Karpas-422 (cell line): ENCODE measurements around the gene DHRS2. TPM values are rescaled to one million over a fixed set of nuclear protein-coding genes. Genes with fewer than 3 reads are reported as not detected.

Source experiments
- DNase-seq: peaks from one replicate; pipeline ENCODE4 v3.0.0-alpha.2; 2015
- H2AFZ ChIP-seq: fragments of 200-600 bp; sonication (generic); 2 replicates; pipeline ENCODE4 v1.6.1; 2014; ENCODE audit warnings: antibody characterized with exemption, low read length, mixed read lengths
- H3K27ac ChIP-seq: fragments of 200-600 bp; sonication (generic); 2 replicates; pipeline ENCODE4 v1.5.1; 2014; ENCODE audit warnings: mild to moderate bottlenecking, low read length, moderate library complexity
- H3K27me3 ChIP-seq: fragments of 200-600 bp; sonication (generic); 2 replicates; pipeline ENCODE4 v1.6.1; 2014; ENCODE audit warnings: low read length, mixed read lengths
- H3K36me3 ChIP-seq: fragments of 200-600 bp; sonication (generic); 2 replicates; pipeline ENCODE4 v1.6.1; 2014; ENCODE audit warnings: low read length, mixed read lengths; ENCODE audit not compliant: insufficient read depth
- H3K4me1 ChIP-seq: fragments of 200-600 bp; sonication (generic); 2 replicates; pipeline ENCODE4 v1.6.1; 2014; ENCODE audit warnings: mild to moderate bottlenecking, low read length, mixed read lengths
- H3K4me2 ChIP-seq: fragments of 200-600 bp; sonication (generic); 2 replicates; pipeline ENCODE4 v1.6.1; 2014; ENCODE audit warnings: low read length, low read depth, mild to moderate bottlenecking; ENCODE audit not compliant: poor library complexity, severe bottlenecking
- H3K4me3 ChIP-seq: fragments of 200-600 bp; sonication (generic); 2 replicates; pipeline ENCODE4 v1.5.1; 2014; ENCODE audit warnings: mild to moderate bottlenecking, antibody characterized with exemption, low read length, mixed read lengths
- H3K79me2 ChIP-seq: fragments of 200-600 bp; sonication (generic); 2 replicates; pipeline ENCODE4 v1.6.1; 2014; ENCODE audit warnings: mild to moderate bottlenecking, low read length, mixed read lengths
- H3K9ac ChIP-seq: fragments of 200-600 bp; sonication (generic); 2 replicates; pipeline ENCODE4 v1.6.0; 2014; ENCODE audit warnings: low read length
- H3K9me2 ChIP-seq: fragments of 200-600 bp; sonication (generic), shearing (Covaris generic); replicated peaks from 2 replicates; pipeline ENCODE4 v1.6.0; 2014; ENCODE audit warnings: mild to moderate bottlenecking, low read length, moderate library complexity; ENCODE audit not compliant: insufficient read depth
- H3K9me3 ChIP-seq: fragments of 300-700, 200-600 bp; sonication (generic); 2 replicates; pipeline ENCODE4 v1.6.1; 2014; ENCODE audit warnings: low read length, mixed read lengths
- H4K20me1 ChIP-seq: fragments of 200-600 bp; sonication (generic); 2 replicates; pipeline ENCODE4 v1.6.1; 2014; ENCODE audit warnings: mild to moderate bottlenecking, antibody characterized with exemption, low read length, low read depth; ENCODE audit not compliant: insufficient read depth
- total RNA-seq: library from RNA; depleted of rRNA; stranded (reverse); fragments of >200 nt; shearing (Covaris generic); gene quantifications from 2 replicates; pipeline ENCODE4 v1.2.3, GENCODE V29; 2014; ENCODE audit warnings: low replicate concordance

DHRS2 gene
- total RNA-seq, 1 experiment from 2014 or later, result 19.0 TPM

DNA sequence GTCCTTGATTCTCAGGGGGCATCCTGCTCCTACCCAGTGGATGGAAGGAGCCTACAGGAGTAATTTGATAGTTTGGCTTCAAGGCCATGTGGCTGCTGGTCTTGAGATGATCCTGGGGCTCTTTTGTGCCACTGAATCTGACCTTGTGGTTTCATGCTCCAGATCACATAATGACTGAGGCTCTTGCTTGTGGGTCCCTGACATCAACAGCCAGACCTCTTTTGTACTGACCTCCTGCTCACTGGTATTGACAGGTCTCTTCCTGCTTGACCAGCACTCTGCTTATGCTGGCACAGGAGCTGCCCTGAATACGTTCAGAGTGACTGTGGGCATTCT lies 34.4 kb upstream of the DHRS2 start:
- DNase-seq, result no peak
- H3K4me1 ChIP-seq, result no peaks in the 10 kb centered on the region
- no peak overlapping the region for H3K27ac ChIP-seq
- no peaks in the 10 kb centered on the region for H3K9me2 ChIP-seq
- H3K36me3 ChIP-seq, result no peaks in the 10 kb centered on the region
- no peaks in the 10 kb centered on the region for H3K9me3 ChIP-seq
- H3K9ac ChIP-seq, result no peak overlapping the region
- no peak overlapping the region for H2AFZ ChIP-seq
- H4K20me1 ChIP-seq, result no peaks in the 10 kb centered on the region
- H3K4me2 ChIP-seq, result no peak overlapping the region
- no peaks in the 10 kb centered on the region for H3K79me2 ChIP-seq
- no peak overlapping the region for H3K4me3 ChIP-seq
- no peaks in the 10 kb centered on the region for H3K27me3 ChIP-seq

DNA sequence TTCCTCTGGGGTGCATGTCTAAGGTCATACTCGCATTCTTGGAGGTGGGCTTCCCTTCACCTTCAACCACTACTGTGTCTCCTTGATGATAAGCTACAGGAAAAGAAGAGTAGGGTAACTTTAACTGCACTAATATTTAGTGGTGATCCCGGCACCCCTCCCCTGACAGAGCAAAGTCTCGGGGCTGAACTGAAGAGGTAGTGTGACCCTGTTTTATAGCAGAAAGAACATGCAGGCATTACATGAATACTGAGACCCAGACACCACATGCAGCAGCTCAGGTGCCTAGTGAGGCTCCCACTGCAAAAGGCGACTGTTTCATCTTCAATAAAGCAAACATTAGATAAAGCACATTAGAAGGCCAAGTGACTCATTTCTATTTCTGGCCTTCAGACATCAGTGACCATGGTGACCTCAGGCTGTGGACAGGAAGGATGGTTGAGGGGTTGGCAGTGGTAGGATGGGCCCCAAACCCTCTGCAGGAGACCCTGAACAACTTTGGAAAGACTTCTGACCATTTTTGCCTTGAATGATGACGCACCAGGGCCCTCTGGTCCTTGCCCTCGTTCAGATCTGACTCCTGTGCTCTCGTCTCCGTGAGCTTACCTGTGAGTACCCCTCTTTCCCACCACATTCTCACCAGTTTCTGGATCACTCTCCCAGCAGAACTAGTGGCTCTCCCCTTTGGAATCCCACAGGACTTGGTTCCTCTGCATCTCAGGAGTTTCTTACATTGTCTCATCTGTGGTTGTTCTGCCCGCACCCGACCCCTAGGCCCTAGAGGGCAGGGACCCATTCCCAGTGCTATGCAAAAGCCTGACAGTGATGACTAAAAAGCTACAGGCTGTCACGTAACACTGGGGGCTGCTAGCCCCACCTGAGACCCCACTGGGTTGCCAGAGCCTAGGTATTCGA lies 33.7 kb upstream of the DHRS2 start:
- Histone ChIP-seq H2AFZ (no peak overlapping the region), H3K4me1 (no peaks in the 10 kb centered on the region), H3K9me3 (no peaks in the 10 kb centered on the region), H3K27me3 (no peaks in the 10 kb centered on the region), H3K79me2 (no peaks in the 10 kb centered on the region), H3K9ac (no peak overlapping the region), H3K36me3 (no peaks in the 10 kb centered on the region), H4K20me1 (no peaks in the 10 kb centered on the region), H3K9me2 (no peaks in the 10 kb centered on the region), H3K4me3 (no peak overlapping the region), H3K4me2 (no peak overlapping the region), H3K27ac (no peak overlapping the region)
- no peak for DNase-seq

DNA sequence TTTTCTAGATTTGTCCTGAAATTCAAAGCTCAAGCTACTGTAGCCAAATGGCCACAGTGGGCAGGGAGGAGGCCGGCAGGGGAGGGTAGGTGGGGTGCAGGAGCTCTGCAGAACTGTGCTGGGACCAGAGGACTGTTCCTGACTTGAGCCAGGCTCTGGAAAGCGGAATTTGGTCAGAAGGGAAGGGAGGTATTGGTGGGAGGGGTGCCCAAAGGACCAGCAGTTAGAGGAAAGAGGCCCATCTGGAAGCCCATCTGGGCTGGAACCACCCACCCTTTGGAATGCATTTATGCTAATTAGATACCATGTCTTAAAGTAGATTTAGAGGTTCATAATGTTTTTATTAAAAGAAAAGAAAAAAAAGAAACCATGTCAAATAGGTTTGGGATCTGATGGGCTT lies 33.1 kb upstream of the DHRS2 start:
- H2AFZ ChIP-seq, result no peak overlapping the region
- H3K27ac ChIP-seq, result no peak overlapping the region
- H4K20me1 ChIP-seq, result no peaks in the 10 kb centered on the region
- no peak overlapping the region for H3K4me2 ChIP-seq
- H3K9ac ChIP-seq, result no peak overlapping the region
- H3K79me2 ChIP-seq, result no peaks in the 10 kb centered on the region
- no peaks in the 10 kb centered on the region for H3K27me3 ChIP-seq
- H3K9me3 ChIP-seq, result no peaks in the 10 kb centered on the region
- no peaks in the 10 kb centered on the region for H3K9me2 ChIP-seq
- no peaks in the 10 kb centered on the region for H3K36me3 ChIP-seq
- H3K4me1 ChIP-seq, result no peaks in the 10 kb centered on the region
- H3K4me3 ChIP-seq, result no peak overlapping the region
- no peak for DNase-seq

DNA sequence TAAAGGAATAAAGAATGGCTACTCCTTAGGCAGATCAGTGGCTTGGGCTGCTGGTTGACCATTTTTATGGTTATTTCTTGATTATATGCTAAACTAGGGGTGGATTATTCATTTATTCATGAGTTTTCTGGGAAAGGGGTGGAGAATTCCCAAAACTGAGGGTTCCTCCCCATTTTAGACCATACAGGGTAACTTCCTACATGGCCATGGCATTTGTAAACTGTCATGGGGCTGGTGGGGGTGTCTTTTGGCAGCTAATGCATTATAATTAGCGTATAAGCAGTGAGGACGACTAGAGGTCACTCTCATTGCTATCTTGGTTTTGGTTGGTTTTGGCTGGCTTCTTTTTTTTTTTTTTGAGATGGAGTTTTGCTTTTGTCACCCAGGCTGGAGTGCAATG lies 32.0 kb upstream of the DHRS2 start:
- Histone ChIP-seq H3K79me2 (no peaks in the 10 kb centered on the region), H3K9me2 (no peaks in the 10 kb centered on the region), H3K27me3 (no peaks in the 10 kb centered on the region), H2AFZ (no peak overlapping the region), H3K4me1 (no peaks in the 10 kb centered on the region), H3K9me3 (no peaks in the 10 kb centered on the region), H4K20me1 (no peaks in the 10 kb centered on the region), H3K27ac (no peak overlapping the region), H3K4me3 (no peak overlapping the region), H3K9ac (no peak overlapping the region), H3K36me3 (no peaks in the 10 kb centered on the region), H3K4me2 (no peak overlapping the region)
- DNase-seq, result no peak

DNA sequence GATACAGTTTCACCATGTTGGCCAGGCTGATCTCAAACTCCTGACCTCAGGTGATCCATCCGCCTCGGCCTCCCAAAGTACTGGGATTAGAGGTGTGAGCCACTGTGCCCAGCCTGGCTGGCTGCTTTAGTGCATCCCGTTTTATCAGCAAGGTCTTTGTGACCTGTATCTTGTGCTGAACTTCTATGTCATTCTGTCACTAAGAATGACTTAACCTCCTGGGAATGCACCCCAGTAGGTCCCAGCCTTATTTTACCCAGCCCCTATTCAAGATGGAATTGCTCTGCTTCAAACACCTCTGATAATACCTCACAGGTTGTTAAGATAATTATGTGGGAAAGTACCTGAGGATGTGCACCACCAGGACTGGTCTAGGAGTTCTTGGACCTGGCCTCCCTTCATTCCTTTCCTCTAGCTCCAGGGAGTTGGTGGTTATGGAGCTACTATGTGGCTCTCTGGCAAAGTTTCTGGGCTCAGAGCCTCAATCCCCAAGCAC lies 31.4 kb upstream of the DHRS2 start:
- no peaks in the 10 kb centered on the region for H3K27me3 ChIP-seq
- no peak overlapping the region for H3K4me3 ChIP-seq
- no peaks in the 10 kb centered on the region for H4K20me1 ChIP-seq
- H3K9ac ChIP-seq, result no peak overlapping the region
- no peak for DNase-seq
- H3K4me1 ChIP-seq, result no peaks in the 10 kb centered on the region
- H3K4me2 ChIP-seq, result no peak overlapping the region
- H3K79me2 ChIP-seq, result no peaks in the 10 kb centered on the region
- H3K9me2 ChIP-seq, result no peaks in the 10 kb centered on the region
- H3K9me3 ChIP-seq, result no peaks in the 10 kb centered on the region
- no peak overlapping the region for H3K27ac ChIP-seq
- no peaks in the 10 kb centered on the region for H3K36me3 ChIP-seq
- H2AFZ ChIP-seq, result no peak overlapping the region

DNA sequence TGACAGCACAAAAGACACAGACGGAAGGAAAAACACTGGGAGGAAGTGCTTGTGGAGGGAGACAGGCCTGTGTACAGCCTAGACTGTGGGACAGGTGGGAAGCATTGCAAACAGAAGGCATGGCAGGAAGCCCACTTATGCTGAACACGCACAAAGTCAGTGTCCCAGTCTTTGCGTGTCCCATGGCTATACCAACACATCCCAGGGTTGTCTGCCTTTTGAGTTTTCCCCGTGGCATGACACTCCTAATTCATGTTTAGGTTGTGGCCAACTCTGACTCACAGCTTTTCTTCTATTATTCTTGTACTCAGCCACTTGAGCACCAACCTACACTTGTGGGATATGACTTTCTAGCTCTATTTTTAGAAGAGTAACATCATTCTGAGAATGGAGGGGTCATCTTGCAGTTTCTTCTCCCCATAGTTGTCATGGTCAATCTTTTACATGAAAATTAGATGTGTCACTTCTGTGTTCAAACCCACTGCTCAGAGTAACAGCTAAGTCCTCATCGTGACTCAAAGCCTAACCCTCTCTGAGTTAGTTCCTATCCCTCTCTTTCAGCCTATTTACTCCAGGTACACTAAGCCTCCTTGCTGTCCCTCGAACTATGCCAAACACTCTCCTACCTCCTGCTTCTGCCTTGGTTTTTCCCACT lies 30.1 kb upstream of the DHRS2 start:
- no peaks in the 10 kb centered on the region for H3K4me1 ChIP-seq
- DNase-seq, result no peak
- H3K4me2 ChIP-seq, result no peak overlapping the region

DNA sequence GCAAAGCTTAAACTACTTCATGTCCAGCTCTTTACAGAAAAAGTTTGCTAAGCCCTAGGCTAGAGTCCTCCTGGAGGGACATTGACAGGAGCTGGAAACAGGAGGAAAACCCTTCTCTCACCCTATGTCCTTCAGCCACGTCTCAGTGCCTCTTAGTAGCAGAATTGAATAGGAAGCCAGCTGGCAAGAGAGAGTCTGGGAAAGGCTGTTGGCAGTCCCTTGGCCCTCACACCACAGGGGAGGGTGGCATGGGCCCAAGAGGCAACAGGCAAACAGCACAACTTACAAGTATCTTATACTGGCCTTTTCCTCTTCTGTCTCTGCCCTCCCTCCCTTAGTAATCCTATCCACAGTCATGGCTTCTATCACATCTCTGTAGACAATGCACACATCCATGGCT lies 27.7 kb upstream of the DHRS2 start:
- DNase-seq, result no peak
- no peaks in the 10 kb centered on the region for H4K20me1 ChIP-seq
- no peaks in the 10 kb centered on the region for H3K9me3 ChIP-seq
- H3K9ac ChIP-seq, result no peak overlapping the region
- H3K79me2 ChIP-seq, result no peaks in the 10 kb centered on the region
- H3K36me3 ChIP-seq, result no peaks in the 10 kb centered on the region
- H3K4me1 ChIP-seq, result no peaks in the 10 kb centered on the region
- no peak overlapping the region for H3K27ac ChIP-seq
- H3K4me3 ChIP-seq, result no peak overlapping the region
- no peaks in the 10 kb centered on the region for H3K9me2 ChIP-seq
- no peak overlapping the region for H3K4me2 ChIP-seq
- H3K27me3 ChIP-seq, result 0 out of 2 replicates have a peak, but pooled peaks cover 5% of the 10 kb centered on the region
- no peak overlapping the region for H2AFZ ChIP-seq

More for the DNA sequence above, 30.1 kb upstream of the DHRS2 start:
- Histone ChIP-seq H3K27me3 (0 out of 2 replicates have a peak, but pooled peaks cover 2% of the 10 kb centered on the region), H3K4me3 (no peak overlapping the region), H3K79me2 (no peaks in the 10 kb centered on the region), H3K9ac (no peak overlapping the region), H2AFZ (no peak overlapping the region; the same call in 1 of the 2 replicates), H3K9me2 (no peaks in the 10 kb centered on the region), H3K36me3 (no peaks in the 10 kb centered on the region), H4K20me1 (no peaks in the 10 kb centered on the region), H3K27ac (no peak overlapping the region), H3K9me3 (no peaks in the 10 kb centered on the region)

DNA sequence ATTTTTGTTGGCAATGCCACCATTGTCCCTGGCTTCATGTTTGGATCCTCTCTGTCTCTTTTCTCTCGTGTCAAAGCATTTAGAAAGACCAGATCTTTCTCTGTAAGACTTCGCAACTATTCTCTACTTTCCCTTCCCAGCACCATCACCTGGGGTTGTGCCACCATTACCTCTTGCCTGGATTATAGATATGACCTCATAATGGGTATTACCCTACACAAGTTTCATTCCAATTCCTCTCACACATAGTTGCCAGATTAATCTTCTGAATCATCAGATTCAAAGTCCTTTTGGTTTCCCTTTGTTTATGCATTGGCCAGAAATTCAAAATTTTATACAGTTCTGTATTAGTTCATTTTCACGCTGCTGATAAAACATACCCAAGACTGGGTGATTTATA lies 27.2 kb upstream of the DHRS2 start:
- no peaks in the 10 kb centered on the region for H4K20me1 ChIP-seq
- no peaks in the 10 kb centered on the region for H3K4me1 ChIP-seq
- no peaks in the 10 kb centered on the region for H3K36me3 ChIP-seq
- 0 out of 2 replicates have a peak, but pooled peaks cover 5% of the 10 kb centered on the region for H3K27me3 ChIP-seq
- H3K9ac ChIP-seq, result no peak overlapping the region
- no peaks in the 10 kb centered on the region for H3K9me3 ChIP-seq
- DNase-seq, result no peak
- no peak overlapping the region for H2AFZ ChIP-seq
- H3K9me2 ChIP-seq, result no peaks in the 10 kb centered on the region
- H3K27ac ChIP-seq, result no peak overlapping the region
- H3K4me3 ChIP-seq, result no peak overlapping the region
- H3K4me2 ChIP-seq, result no peak overlapping the region
- H3K79me2 ChIP-seq, result no peaks in the 10 kb centered on the region
